KMS-11 (cell line): ENCODE measurements around the gene LCLAT1.
"Not testable (repeated sequence)": the region's sequence is repeated elsewhere in the genome, so short reads cannot be mapped to it uniquely, and the experiment has no call there.

ENCODE experiments used
- H2AFZ ChIP-seq: fragments of 200-600 bp; sonication (generic); 2 replicates; pipeline ENCODE4 v1.6.1; 2016; ENCODE audit warnings: antibody characterized with exemption, mixed run types, low read depth
- H3K27ac ChIP-seq: fragments of 200-600 bp; sonication (generic); 2 replicates; pipeline ENCODE4 v1.6.1; 2016; ENCODE audit warnings: mild to moderate bottlenecking, mixed run types
- H3K27me3 ChIP-seq: fragments of 200-600 bp; sonication (generic); 2 replicates; pipeline ENCODE4 v1.6.1; 2017; ENCODE audit warnings: mild to moderate bottlenecking, low read depth, mixed run types, moderate library complexity; ENCODE audit not compliant: insufficient read depth
- H3K36me3 ChIP-seq: fragments of 200-600 bp; sonication (generic); 2 replicates; pipeline ENCODE4 v1.6.1; 2017; ENCODE audit warnings: mild to moderate bottlenecking, mixed run types; ENCODE audit not compliant: insufficient read depth
- H3K4me1 ChIP-seq: fragments of 200-600 bp; sonication (generic); 2 replicates; pipeline ENCODE4 v1.6.1; 2016; ENCODE audit warnings: mild to moderate bottlenecking, low read depth, mixed run types; ENCODE audit not compliant: poor library complexity, severe bottlenecking
- H3K4me2 ChIP-seq: fragments of 200-600 bp; sonication (generic); 2 replicates; pipeline ENCODE4 v1.7.0; 2016; ENCODE audit warnings: mild to moderate bottlenecking, mixed run types
- H3K4me3 ChIP-seq: fragments of 200-600 bp; sonication (generic); IDR thresholded peaks from 2 replicates; pipeline ENCODE4 v1.6.1; 2017; ENCODE audit warnings: low read depth, low read length, mixed read lengths; ENCODE audit not compliant: insufficient read depth
- H3K79me2 ChIP-seq: fragments of 200-600 bp; sonication (generic); 2 replicates; pipeline ENCODE4 v1.6.1; 2016; ENCODE audit warnings: low read depth, mixed run types; ENCODE audit not compliant: insufficient read depth
- H3K9ac ChIP-seq: fragments of 200-600 bp; sonication (generic); 2 replicates; pipeline ENCODE4 v1.6.1; 2016; ENCODE audit warnings: mild to moderate bottlenecking, mixed run types
- H4K20me1 ChIP-seq: fragments of 200-600 bp; sonication (generic); 2 replicates; pipeline ENCODE4 v1.6.1; 2016; ENCODE audit warnings: mild to moderate bottlenecking, mixed run types; ENCODE audit not compliant: insufficient read depth
- TF ChIP-seq, protein P1 (sequence below): fragments of 200-600 bp; sonication (generic); conservative IDR thresholded peaks from 2 replicates; pipeline ENCODE4 v1.6.1; 2017; ENCODE audit warnings: low read depth, mild to moderate bottlenecking, antibody characterized with exemption, low read length, moderate library complexity, mixed read lengths

Gene LCLAT1

DNA sequence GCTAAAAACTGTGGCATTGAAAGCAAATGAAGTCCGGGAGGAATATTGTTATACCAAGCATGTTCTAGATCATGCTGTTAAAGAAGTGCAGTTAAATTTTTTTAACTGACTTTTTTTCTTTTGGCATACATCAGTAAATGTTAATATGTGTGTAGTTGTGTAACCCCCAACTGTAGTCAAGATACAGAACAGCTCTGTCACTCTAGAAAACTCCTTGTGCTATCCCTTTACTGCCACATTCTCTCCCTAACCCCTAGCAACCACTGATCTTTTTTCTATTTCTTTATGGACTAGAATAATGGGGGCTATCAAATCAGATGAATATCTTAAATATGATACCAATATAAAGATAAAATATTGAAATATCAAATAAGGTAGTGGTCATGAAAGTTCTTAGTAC, 46.4 kb downstream of the LCLAT1 start:
- Histone ChIP-seq H3K27me3 (no peaks in the 10 kb centered on the region), H3K36me3 (no peaks in the 10 kb centered on the region), H3K4me2 (no peak overlapping the region), H3K4me1 (peaks cover 6% of the 10 kb centered on the region), H3K27ac (no peak overlapping the region), H3K79me2 (no peaks in the 10 kb centered on the region), H3K4me3 (no peak overlapping the region), H2AFZ (no peak overlapping the region), H4K20me1 (no peaks in the 10 kb centered on the region), H3K9ac (no peak overlapping the region)
- TF ChIP-seq, protein P1, sequence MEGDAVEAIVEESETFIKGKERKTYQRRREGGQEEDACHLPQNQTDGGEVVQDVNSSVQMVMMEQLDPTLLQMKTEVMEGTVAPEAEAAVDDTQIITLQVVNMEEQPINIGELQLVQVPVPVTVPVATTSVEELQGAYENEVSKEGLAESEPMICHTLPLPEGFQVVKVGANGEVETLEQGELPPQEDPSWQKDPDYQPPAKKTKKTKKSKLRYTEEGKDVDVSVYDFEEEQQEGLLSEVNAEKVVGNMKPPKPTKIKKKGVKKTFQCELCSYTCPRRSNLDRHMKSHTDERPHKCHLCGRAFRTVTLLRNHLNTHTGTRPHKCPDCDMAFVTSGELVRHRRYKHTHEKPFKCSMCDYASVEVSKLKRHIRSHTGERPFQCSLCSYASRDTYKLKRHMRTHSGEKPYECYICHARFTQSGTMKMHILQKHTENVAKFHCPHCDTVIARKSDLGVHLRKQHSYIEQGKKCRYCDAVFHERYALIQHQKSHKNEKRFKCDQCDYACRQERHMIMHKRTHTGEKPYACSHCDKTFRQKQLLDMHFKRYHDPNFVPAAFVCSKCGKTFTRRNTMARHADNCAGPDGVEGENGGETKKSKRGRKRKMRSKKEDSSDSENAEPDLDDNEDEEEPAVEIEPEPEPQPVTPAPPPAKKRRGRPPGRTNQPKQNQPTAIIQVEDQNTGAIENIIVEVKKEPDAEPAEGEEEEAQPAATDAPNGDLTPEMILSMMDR = no peak

DNA sequence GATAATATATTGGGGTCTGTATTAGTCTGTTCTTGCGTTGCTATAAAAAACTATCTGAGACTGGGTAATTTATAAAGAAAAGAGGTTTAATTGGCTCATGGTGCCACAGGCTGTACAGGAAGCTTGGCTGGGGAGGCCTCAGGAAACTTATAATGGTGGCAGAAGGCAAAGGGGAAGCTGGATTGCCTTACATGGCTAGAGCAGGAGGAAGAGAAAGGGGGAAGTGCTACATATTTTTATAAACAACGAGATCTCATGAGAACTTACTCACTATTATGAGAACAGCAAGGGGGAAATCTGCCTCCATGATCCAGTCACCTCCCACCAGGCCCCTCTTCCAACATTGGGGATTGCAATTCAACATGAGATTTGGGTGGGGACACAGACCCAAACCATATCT, 48.9 kb downstream of the LCLAT1 start:
- H3K4me1 ChIP-seq, H3K4me3 ChIP-seq, H3K9ac ChIP-seq, H3K27me3 ChIP-seq, H3K4me2 ChIP-seq, H3K27ac ChIP-seq, H3K36me3 ChIP-seq, H4K20me1 ChIP-seq, H2AFZ ChIP-seq: not testable (repeated sequence)
- 0 out of 2 replicates have a peak, but pooled peaks cover 11% of the 10 kb centered on the region for H3K79me2 ChIP-seq

DNA sequence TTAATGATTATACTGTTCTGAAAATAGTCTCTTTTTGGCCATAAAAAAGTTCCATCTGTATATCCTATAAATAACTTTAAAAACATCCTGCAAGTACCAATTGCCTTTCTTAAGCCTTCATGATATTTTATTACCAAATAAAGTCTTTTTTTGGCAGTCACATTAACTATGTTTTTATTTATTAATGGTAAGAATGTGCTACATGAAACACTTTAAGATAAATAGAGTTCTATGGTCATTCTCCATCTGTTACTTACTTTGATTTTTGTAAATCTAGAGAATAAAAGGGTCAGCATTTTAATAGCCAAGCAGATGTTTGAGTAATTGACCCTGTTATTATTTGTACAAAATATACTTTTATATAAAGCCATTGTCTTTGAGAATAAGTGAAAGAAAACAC, 52.6 kb downstream of the LCLAT1 start:
- Histone ChIP-seq H3K27me3 (no peaks in the 10 kb centered on the region), H3K79me2 (peaks cover 11% of the 10 kb centered on the region; the same call in 1 of the 2 replicates)

DNA sequence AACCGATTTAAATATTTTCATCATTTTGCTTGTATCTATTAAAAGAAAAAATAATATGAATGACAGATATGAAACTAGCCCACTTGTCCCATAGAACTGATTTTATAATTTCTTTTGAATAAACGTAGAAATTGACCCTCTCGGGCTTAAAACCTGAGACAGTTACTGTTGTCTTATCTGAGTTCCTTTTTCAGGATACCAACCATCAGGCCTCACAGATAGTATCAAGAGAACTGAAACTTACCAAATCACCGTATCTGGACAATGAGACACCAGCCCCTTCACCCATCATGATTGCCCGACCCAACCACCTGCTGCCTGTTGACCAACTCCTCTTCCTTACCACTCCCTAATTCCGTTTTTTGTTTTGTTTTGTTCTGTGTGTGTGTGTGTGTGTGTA, 53.7 kb downstream of the LCLAT1 start:
- Histone ChIP-seq H3K4me3 (no peak overlapping the region), H3K9ac (no peak overlapping the region), H3K4me1 (no peaks in the 10 kb centered on the region), H3K27ac (no peak overlapping the region), H3K36me3 (no peaks in the 10 kb centered on the region), H2AFZ (no peak overlapping the region), H4K20me1 (no peaks in the 10 kb centered on the region), H3K27me3 (no peaks in the 10 kb centered on the region), H3K4me2 (no peak overlapping the region), H3K79me2 (peaks cover 11% of the 10 kb centered on the region; the same call in 1 of the 2 replicates)
- TF ChIP-seq, protein P1 = no peak

More for the DNA sequence above, 52.6 kb downstream of the LCLAT1 start:
- no peak overlapping the region for H2AFZ ChIP-seq
- H3K27ac ChIP-seq = no peak overlapping the region
- H3K4me2 ChIP-seq = no peak overlapping the region
- no peaks in the 10 kb centered on the region for H4K20me1 ChIP-seq
- no peak overlapping the region for H3K4me3 ChIP-seq
- H3K4me1 ChIP-seq = no peaks in the 10 kb centered on the region
- TF ChIP-seq, protein P1 = no peak
- no peaks in the 10 kb centered on the region for H3K36me3 ChIP-seq
- H3K9ac ChIP-seq = no peak overlapping the region

DNA sequence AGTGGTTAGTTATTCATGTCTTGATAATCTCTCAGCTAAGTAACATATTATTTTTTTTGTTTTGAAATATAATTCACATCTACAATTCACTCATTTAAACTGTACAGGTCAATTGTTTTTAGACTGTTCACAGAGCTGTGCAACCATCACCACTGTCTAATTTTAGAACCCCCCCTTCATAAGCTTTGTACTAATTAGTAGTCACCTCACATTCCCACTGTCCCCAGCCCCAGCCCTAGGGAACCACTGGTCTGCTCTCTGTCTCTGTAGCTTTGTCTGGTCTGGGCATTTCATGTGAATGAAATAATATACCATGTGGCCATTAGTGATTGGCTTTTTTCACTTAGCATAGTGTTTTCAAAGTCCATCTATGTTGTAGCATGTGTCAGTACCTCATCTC, 55.3 kb downstream of the LCLAT1 start:
- no peaks in the 10 kb centered on the region for H4K20me1 ChIP-seq
- peaks cover 11% of the 10 kb centered on the region; the same call in 1 of the 2 replicates for H3K79me2 ChIP-seq
- no peak overlapping the region for H3K4me3 ChIP-seq
- no peaks in the 10 kb centered on the region for H3K4me1 ChIP-seq
- no peaks in the 10 kb centered on the region for H3K36me3 ChIP-seq
- no peak overlapping the region for H2AFZ ChIP-seq
- no peak overlapping the region for H3K27ac ChIP-seq
- H3K9ac ChIP-seq = no peak overlapping the region
- no peak overlapping the region for H3K4me2 ChIP-seq
- TF ChIP-seq, protein P1 = no peak
- no peaks in the 10 kb centered on the region for H3K27me3 ChIP-seq
